Mesendoderm (in vitro differentiated cells): ENCODE measurements around the gene ANKRD33B.

ENCODE experiments used
- DNase-seq: peaks from one replicate; pipeline ENCODE4 v3.0.0; 2013
- H2AK5ac ChIP-seq: 2 replicates; pipeline ENCODE4 v1.6.1; 2013; ENCODE audit warnings: low read length, inconsistent platforms
- H2BK120ac ChIP-seq: 2 replicates; pipeline ENCODE4 v1.6.1; 2013; ENCODE audit warnings: low read depth, mild to moderate bottlenecking, low read length, moderate library complexity, mixed read lengths
- H2BK15ac ChIP-seq: replicated peaks from 2 replicates; pipeline ENCODE4 v1.6.1; 2013; ENCODE audit warnings: low read depth, mild to moderate bottlenecking, moderate library complexity
- H2BK5ac ChIP-seq: 2 replicates; pipeline ENCODE4 v1.6.1; 2013; ENCODE audit warnings: low read length, inconsistent platforms
- H3K18ac ChIP-seq: 2 replicates; pipeline ENCODE4 v1.6.1; 2013; ENCODE audit warnings: mild to moderate bottlenecking, low read length, mixed read lengths
- H3K23ac ChIP-seq: one replicate; pipeline ENCODE4 v1.6.1; 2013; ENCODE audit warnings: low read length
- H3K27ac ChIP-seq: 2 replicates; pipeline ENCODE4 v1.5.1; 2013; ENCODE audit warnings: low read depth, mild to moderate bottlenecking, inconsistent platforms, low read length, moderate library complexity
- H3K27me3 ChIP-seq: 2 replicates; pipeline ENCODE4 v1.6.1; 2013; ENCODE audit warnings: low read length, control low read depth, mild to moderate bottlenecking, inconsistent platforms; ENCODE audit not compliant: insufficient read depth, poor library complexity
- H3K36me3 ChIP-seq: 2 replicates; pipeline ENCODE4 v1.6.1; 2013; ENCODE audit warnings: low read length, inconsistent platforms; ENCODE audit not compliant: control insufficient read depth, insufficient read depth
- H3K4ac ChIP-seq: one replicate; pipeline ENCODE4 v1.6.1; 2013; ENCODE audit warnings: low read depth, mild to moderate bottlenecking, low read length, moderate library complexity
- H3K4me1 ChIP-seq: 2 replicates; pipeline ENCODE4 v1.6.1; 2013; ENCODE audit warnings: low read depth, low read length, inconsistent platforms; ENCODE audit not compliant: control insufficient read depth
- H3K4me2 ChIP-seq: 2 replicates; pipeline ENCODE4 v1.6.1; 2013; ENCODE audit warnings: low read length
- H3K4me3 ChIP-seq: 2 replicates; pipeline ENCODE4 v1.5.1; 2013; ENCODE audit warnings: mild to moderate bottlenecking, low read length
- H3K56ac ChIP-seq: one replicate; pipeline ENCODE4 v1.6.1; 2013; ENCODE audit warnings: low read length
- H3K79me1 ChIP-seq: 2 replicates; pipeline ENCODE4 v1.6.1; 2013; ENCODE audit warnings: low read length, inconsistent platforms
- H3K79me2 ChIP-seq: 2 replicates; pipeline ENCODE4 v1.6.1; 2013; ENCODE audit warnings: mild to moderate bottlenecking, low read length; ENCODE audit not compliant: control insufficient read depth, insufficient read depth
- H3K9ac ChIP-seq: 2 replicates; pipeline ENCODE4 v1.6.1; 2013; ENCODE audit warnings: low read length, inconsistent platforms
- H4K5ac ChIP-seq: one replicate; pipeline ENCODE4 v1.6.1; 2013; ENCODE audit warnings: low read length
- H4K8ac ChIP-seq: one replicate; pipeline ENCODE4 v1.6.1; 2013; ENCODE audit warnings: low read depth, mild to moderate bottlenecking, control low read depth, low read length, moderate library complexity
- WGBS: extraction: QIAGEN DNeasy Blood & Tissue Kit; methylation state at CpG from one replicate; pipeline ENCODE4 v1.1.7; 2013; ENCODE audit warnings: low lambda C conversion rate, missing lambda C conversion rate; ENCODE audit not compliant: insufficient coverage; ENCODE audit errors: extremely low coverage; 5-methylcytosine and 5-hydroxymethylcytosine counted together

ANKRD33B gene

GRCh38 chr5:10655161-10655971 lies 91.5 kb downstream of the ANKRD33B start:
- H3K79me1 ChIP-seq, result no peaks in the 10 kb centered on the region
- WGBS, result no CpG with 5 or more reads among the region's 29 CpGs
- no peak overlapping the region for H3K9ac ChIP-seq

GRCh38 chr5:10655972-10656830 lies 92.3 kb downstream of the ANKRD33B start:
- Histone ChIP-seq H3K27me3 (no peaks in the 10 kb centered on the region), H2BK5ac (no peak overlapping the region), H3K4me2 (no peak overlapping the region), H4K5ac (no peak overlapping the region), H3K4ac (no peak overlapping the region), H3K4me3 (no peak overlapping the region), H2AK5ac (no peak overlapping the region), H3K36me3 (no peaks in the 10 kb centered on the region), H3K79me1 (no peaks in the 10 kb centered on the region), H4K8ac (no peak overlapping the region), H2BK120ac (no peak overlapping the region), H3K27ac (no peak overlapping the region), H3K79me2 (no peaks in the 10 kb centered on the region), H3K23ac (no peak overlapping the region), H3K18ac (no peak overlapping the region), H3K4me1 (no peaks in the 10 kb centered on the region), H2BK15ac (no peak overlapping the region), H3K56ac (no peak overlapping the region), H3K9ac (no peak overlapping the region)
- WGBS, result no CpG with 5 or more reads among the region's 18 CpGs
- no peak for DNase-seq

More at GRCh38 chr5:10655161-10655971, 91.5 kb downstream of the ANKRD33B start:
- Histone ChIP-seq H3K4ac (no peak overlapping the region), H3K23ac (no peak overlapping the region), H3K27ac (no peak overlapping the region), H2BK120ac (no peak overlapping the region), H2AK5ac (no peak overlapping the region), H3K27me3 (no peaks in the 10 kb centered on the region), H3K4me1 (no peaks in the 10 kb centered on the region), H4K5ac (no peak overlapping the region), H2BK15ac (no peak overlapping the region), H3K18ac (no peak overlapping the region), H3K56ac (no peak overlapping the region), H2BK5ac (no peak overlapping the region), H3K36me3 (no peaks in the 10 kb centered on the region), H3K4me2 (no peak overlapping the region), H3K4me3 (no peak overlapping the region), H3K79me2 (no peaks in the 10 kb centered on the region), H4K8ac (no peak overlapping the region)
- DNase-seq, result no peak

- WGBS, result no CpG with 5 or more reads among the region's 4 CpGs
Observed at GRCh38 chr5:10658265-10658664, 94.4 kb downstream of the ANKRD33B start.

GRCh38 chr5:10660135-10660534 lies 96.3 kb downstream of the ANKRD33B start:
- Histone ChIP-seq H3K23ac (no peak overlapping the region), H3K18ac (no peak overlapping the region), H2BK5ac (no peak overlapping the region), H3K4me3 (no peak overlapping the region), H2AK5ac (no peak overlapping the region), H4K5ac (no peak overlapping the region), H3K4me1 (no peaks in the 10 kb centered on the region), H3K79me1 (no peaks in the 10 kb centered on the region), H3K56ac (no peak overlapping the region), H3K27me3 (no peaks in the 10 kb centered on the region), H3K27ac (no peak overlapping the region), H2BK15ac (no peak overlapping the region), H3K9ac (no peak overlapping the region), H3K4ac (no peak overlapping the region), H2BK120ac (no peak overlapping the region), H3K4me2 (no peak overlapping the region), H3K79me2 (no peaks in the 10 kb centered on the region), H3K36me3 (no peaks in the 10 kb centered on the region), H4K8ac (no peak overlapping the region)
- no CpG with 5 or more reads among the region's 3 CpGs for WGBS
- DNase-seq, result no peak

More at GRCh38 chr5:10658265-10658664, 94.4 kb downstream of the ANKRD33B start:
- no peaks in the 10 kb centered on the region for H3K79me1 ChIP-seq
- H3K36me3 ChIP-seq, result no peaks in the 10 kb centered on the region
- H3K4me2 ChIP-seq, result no peak overlapping the region
- H3K4me3 ChIP-seq, result no peak overlapping the region
- no peak overlapping the region for H3K4ac ChIP-seq
- H4K8ac ChIP-seq, result no peak overlapping the region
- no peak overlapping the region for H2BK5ac ChIP-seq
- H2BK15ac ChIP-seq, result no peak overlapping the region
- no peak overlapping the region for H4K5ac ChIP-seq
- no peak for DNase-seq
- no peak overlapping the region for H3K27ac ChIP-seq
- H2BK120ac ChIP-seq, result no peak overlapping the region
- no peak overlapping the region for H2AK5ac ChIP-seq
- H3K79me2 ChIP-seq, result no peaks in the 10 kb centered on the region
- no peak overlapping the region for H3K23ac ChIP-seq
- no peaks in the 10 kb centered on the region for H3K27me3 ChIP-seq
- H3K4me1 ChIP-seq, result no peaks in the 10 kb centered on the region
- H3K56ac ChIP-seq, result no peak overlapping the region
- H3K9ac ChIP-seq, result no peak overlapping the region
- H3K18ac ChIP-seq, result no peak overlapping the region

- H4K5ac ChIP-seq, result no peak overlapping the region
- WGBS, result no CpG with 5 or more reads among the region's 15 CpGs
Observed at GRCh38 chr5:10660720-10661387, 97.0 kb downstream of the ANKRD33B start.

More at GRCh38 chr5:10660720-10661387, 97.0 kb downstream of the ANKRD33B start:
- no peak overlapping the region for H3K4me3 ChIP-seq
- no peak overlapping the region for H3K27ac ChIP-seq
- no peak overlapping the region for H3K56ac ChIP-seq
- no peaks in the 10 kb centered on the region for H3K79me2 ChIP-seq
- H3K4me1 ChIP-seq, result no peaks in the 10 kb centered on the region
- no peak for DNase-seq
- H3K27me3 ChIP-seq, result no peaks in the 10 kb centered on the region
- no peak overlapping the region for H3K18ac ChIP-seq
- H2AK5ac ChIP-seq, result no peak overlapping the region
- no peak overlapping the region for H3K9ac ChIP-seq
- H4K8ac ChIP-seq, result no peak overlapping the region
- H3K79me1 ChIP-seq, result no peaks in the 10 kb centered on the region
- no peak overlapping the region for H3K4me2 ChIP-seq
- H3K4ac ChIP-seq, result no peak overlapping the region
- H2BK5ac ChIP-seq, result no peak overlapping the region
- H3K23ac ChIP-seq, result no peak overlapping the region
- H2BK120ac ChIP-seq, result no peak overlapping the region
- H3K36me3 ChIP-seq, result no peaks in the 10 kb centered on the region
- H2BK15ac ChIP-seq, result no peak overlapping the region
